ENCODE data around the gene TMEM72.

DNA sequence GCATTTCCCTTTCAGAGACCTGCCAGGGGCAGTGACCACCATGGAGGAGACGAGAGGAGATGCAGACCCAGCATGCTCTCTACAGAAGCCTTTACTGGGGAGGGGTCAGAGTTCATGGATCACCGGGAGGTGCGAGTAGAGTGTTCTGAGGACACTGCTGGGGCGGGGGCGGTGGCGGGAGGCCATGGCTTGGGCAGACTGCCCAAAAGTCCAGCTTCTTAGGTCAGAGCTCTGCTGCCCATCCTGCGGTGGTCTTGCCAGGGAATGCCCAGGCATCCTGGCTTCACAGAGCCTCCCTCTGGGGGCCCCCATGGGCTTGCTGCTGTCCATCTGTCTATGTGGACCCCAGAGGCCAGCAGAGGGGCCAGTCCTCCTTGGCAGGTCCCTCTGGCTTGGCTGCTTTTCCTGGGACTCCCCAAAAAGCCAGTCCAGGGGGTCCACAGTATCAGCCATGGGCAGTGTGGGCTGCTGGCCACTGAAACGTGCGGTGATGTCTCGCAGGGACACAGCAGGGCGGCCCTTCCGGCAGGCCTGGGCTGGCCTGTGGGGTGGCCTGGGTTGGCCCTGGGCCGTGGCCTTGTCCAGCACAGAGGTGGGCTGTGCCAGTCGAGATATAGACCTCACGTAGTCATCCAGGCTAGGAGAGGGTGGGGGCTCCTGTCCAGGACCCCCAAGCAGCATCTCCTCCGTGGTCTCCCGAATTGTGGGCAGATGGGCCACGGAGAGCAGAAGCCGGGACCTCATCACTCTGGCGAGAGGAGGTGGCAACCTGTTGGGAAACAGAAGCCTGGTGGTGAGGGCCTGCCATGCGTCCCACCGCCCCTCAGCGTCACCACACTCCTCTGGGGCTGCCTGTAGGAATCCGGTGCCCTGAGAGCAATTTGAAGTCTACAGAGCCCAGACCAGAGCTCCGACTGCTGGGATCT, 66.4 kb downstream of the TMEM72 start:
- TF ChIP-seq, protein P1, sequence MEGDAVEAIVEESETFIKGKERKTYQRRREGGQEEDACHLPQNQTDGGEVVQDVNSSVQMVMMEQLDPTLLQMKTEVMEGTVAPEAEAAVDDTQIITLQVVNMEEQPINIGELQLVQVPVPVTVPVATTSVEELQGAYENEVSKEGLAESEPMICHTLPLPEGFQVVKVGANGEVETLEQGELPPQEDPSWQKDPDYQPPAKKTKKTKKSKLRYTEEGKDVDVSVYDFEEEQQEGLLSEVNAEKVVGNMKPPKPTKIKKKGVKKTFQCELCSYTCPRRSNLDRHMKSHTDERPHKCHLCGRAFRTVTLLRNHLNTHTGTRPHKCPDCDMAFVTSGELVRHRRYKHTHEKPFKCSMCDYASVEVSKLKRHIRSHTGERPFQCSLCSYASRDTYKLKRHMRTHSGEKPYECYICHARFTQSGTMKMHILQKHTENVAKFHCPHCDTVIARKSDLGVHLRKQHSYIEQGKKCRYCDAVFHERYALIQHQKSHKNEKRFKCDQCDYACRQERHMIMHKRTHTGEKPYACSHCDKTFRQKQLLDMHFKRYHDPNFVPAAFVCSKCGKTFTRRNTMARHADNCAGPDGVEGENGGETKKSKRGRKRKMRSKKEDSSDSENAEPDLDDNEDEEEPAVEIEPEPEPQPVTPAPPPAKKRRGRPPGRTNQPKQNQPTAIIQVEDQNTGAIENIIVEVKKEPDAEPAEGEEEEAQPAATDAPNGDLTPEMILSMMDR (IDR thresholded peaks at IDR 0.05; ENCODE audit: poor library complexity, severe bottlenecking): no peak
- TF ChIP-seq EZH2 (IDR thresholded peaks at IDR 0.05; ENCODE audit: borderline replicate concordance, insufficient read depth, low read length, poor library complexity, severe bottlenecking) (no peak), EP300 (conservative IDR thresholded peaks at IDR 0.05; ENCODE audit: poor library complexity, severe bottlenecking) (no peak), POLR2AphosphoS5 (IDR thresholded peaks at IDR 0.05) (no peak), RAD21 (conservative IDR thresholded peaks at IDR 0.05) (no peak), MXI1 (conservative IDR thresholded peaks at IDR 0.05; ENCODE audit: poor library complexity, severe bottlenecking) (no peak)

All from neural cell (in vitro differentiated cells).